ENCODE measurements around the gene LENG8. TPM values are rescaled to one million over a fixed set of nuclear protein-coding genes. Genes with fewer than 3 reads are reported as not detected.

The LENG8 gene
- total and polyA plus RNA-seq, 5 donors, result 66.2 to 87.4 (median 75.4) TPM

GRCh38 chr19:54415901-54416673, 32.9 kb upstream of the LENG8 start:
- no peaks in the 10 kb centered on the region for H3K9me3 ChIP-seq (ENCODE audit: control insufficient read depth, low read length)
- ATAC-seq (no peak), DNase-seq (no peak)
- intact Hi-C loops (cut with DNase I), result no loop called here
- WGBS, result 5% methylated on average over 28 of the region's 28 CpGs
- H3K4me3 ChIP-seq (ENCODE audit: low read length), result peak overlapping the region; percentile 3
- H3K4me1 ChIP-seq (ENCODE audit: control insufficient read depth, insufficient read depth, low read length), result no peaks in the 10 kb centered on the region
- H3K27me3 ChIP-seq (ENCODE audit: control insufficient read depth, insufficient read depth), result no peaks in the 10 kb centered on the region
- no peak overlapping the region for H3K27ac ChIP-seq (ENCODE audit: low read length)

DNA sequence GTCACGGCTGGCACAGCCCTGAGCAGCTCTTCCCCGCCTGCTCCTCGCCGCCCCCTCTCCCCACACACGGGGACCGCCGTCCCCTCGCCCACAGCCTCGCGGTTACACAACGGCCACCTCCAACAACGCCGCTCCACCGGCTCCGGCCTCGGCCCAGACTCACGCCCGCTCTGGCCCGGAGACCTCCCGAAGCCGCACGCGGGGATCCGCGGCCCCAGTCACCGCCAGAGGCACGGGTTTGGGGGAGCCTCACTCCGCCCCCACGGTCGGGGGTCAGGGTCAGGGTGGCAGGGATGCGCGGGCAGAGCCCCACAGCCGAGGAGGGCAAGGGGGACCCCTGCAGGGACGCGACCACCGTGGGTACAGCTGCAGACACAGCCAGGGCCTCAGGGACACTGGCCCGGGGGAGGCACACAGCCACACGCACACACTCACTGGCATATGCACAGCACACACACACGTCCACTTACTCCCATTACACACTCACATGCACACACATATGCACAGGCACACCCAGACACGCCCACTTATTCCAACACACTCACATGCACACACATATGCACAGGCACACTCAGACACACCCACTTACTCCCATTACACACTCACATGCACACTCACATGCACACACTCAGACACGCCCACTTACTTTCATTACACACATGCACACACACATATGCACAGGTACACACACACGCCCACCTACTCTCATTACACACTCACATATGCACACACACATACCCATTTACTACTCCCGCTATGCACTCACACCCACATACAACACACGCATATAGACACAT, 32.1 kb upstream of the LENG8 start:
- intact Hi-C loops (cut with DNase I), result no loop called here
- H3K27ac ChIP-seq (ENCODE audit: low read length), result no peak overlapping the region
- no peaks in the 10 kb centered on the region for H3K4me1 ChIP-seq (ENCODE audit: control insufficient read depth, insufficient read depth, low read length)
- H3K27me3 ChIP-seq (ENCODE audit: control insufficient read depth, insufficient read depth), result no peaks in the 10 kb centered on the region
- no peak for ATAC-seq
- H3K4me3 ChIP-seq (ENCODE audit: low read length), result no peak overlapping the region
- H3K9me3 ChIP-seq (ENCODE audit: control insufficient read depth, low read length), result no peaks in the 10 kb centered on the region
- DNase-seq, result no peak
- 34% methylated on average over 44 of the region's 44 CpGs for WGBS

- Histone ChIP-seq H3K4me1 (ENCODE audit: control insufficient read depth, insufficient read depth, low read length) (no peaks in the 10 kb centered on the region), H3K27ac (ENCODE audit: low read length) (peak overlapping the region; percentile 14), H3K9me3 (ENCODE audit: control insufficient read depth, low read length) (no peaks in the 10 kb centered on the region), H3K27me3 (ENCODE audit: control insufficient read depth, insufficient read depth) (no peaks in the 10 kb centered on the region), H3K4me3 (ENCODE audit: low read length) (no peak overlapping the region)
- ATAC-seq (no peak), DNase-seq (no peak)
- intact Hi-C loops (cut with DNase I), result no loop called here
- WGBS, result 19% methylated on average over 25 of the region's 25 CpGs
Observed at GRCh38 chr19:54418030-54418929, 30.7 kb upstream of the LENG8 start.

DNA sequence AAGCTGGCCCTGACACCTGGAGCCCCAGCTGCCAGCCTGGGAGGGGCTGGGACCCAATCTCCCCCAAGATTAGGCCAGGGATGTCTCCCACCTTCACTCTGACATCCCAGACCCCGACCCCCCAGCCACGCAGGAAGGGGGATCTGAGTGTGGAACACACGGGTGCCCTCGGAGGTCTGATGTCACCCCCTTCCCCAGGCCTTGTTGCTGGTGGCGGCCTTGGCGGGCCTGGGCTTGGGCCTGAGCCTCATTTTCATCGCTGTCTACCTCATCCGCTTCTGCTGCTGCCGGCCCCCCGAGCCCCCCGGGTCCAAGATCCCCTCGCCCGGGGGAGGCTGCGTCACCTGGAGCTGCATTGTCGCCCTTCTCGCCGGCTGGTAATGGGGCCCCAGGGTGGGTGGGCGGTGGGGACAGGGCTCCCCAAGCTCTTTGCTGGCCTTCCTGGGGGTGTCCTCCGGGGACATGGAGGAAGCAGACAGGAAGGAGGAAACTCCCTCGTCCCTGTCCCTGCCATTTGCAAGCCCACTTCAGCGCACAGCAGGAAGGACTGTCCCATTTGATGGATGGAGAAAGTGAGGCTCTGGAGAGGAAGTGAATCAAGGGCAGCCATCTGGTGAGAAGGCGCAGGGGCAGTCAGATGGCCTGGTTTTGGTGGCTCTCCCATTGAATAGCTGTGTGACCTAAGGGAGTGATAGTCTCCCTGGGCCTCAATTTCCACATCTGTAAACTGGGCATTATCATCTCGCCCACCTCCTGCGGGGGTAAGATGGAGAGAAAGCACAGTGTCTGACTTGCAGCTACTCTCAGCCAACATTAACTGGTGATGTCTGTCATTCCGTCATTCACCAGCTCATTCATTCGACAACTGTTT, 29.8 kb upstream of the LENG8 start:
- Histone ChIP-seq H3K27me3 (ENCODE audit: control insufficient read depth, insufficient read depth) (no peaks in the 10 kb centered on the region), H3K27ac (ENCODE audit: low read length) (no peak overlapping the region)
- WGBS, result 75% methylated on average over 26 of the region's 26 CpGs

GRCh38 chr19:54420068-54420382, 29.0 kb upstream of the LENG8 start:
- WGBS, result 19% methylated on average over 10 of the region's 10 CpGs
- DNase-seq (no peak), ATAC-seq (no peak)
- H3K4me1 ChIP-seq (ENCODE audit: control insufficient read depth, insufficient read depth, low read length), result no peaks in the 10 kb centered on the region
- H3K27ac ChIP-seq (ENCODE audit: low read length), result no peak overlapping the region
- no peaks in the 10 kb centered on the region for H3K27me3 ChIP-seq (ENCODE audit: control insufficient read depth, insufficient read depth)
- no peak overlapping the region for H3K4me3 ChIP-seq (ENCODE audit: low read length)
- H3K9me3 ChIP-seq (ENCODE audit: control insufficient read depth, low read length), result no peaks in the 10 kb centered on the region
- intact Hi-C loops (cut with DNase I), result no loop called here

More for the DNA sequence above, 29.8 kb upstream of the LENG8 start:
- intact Hi-C loops (cut with DNase I), result no loop called here
- DNase-seq (peak in 1 of 3 donors; percentile 24), ATAC-seq (no peak)
- Histone ChIP-seq H3K4me1 (ENCODE audit: control insufficient read depth, insufficient read depth, low read length) (no peaks in the 10 kb centered on the region), H3K4me3 (ENCODE audit: low read length) (no peak overlapping the region), H3K9me3 (ENCODE audit: control insufficient read depth, low read length) (no peaks in the 10 kb centered on the region)

DNA sequence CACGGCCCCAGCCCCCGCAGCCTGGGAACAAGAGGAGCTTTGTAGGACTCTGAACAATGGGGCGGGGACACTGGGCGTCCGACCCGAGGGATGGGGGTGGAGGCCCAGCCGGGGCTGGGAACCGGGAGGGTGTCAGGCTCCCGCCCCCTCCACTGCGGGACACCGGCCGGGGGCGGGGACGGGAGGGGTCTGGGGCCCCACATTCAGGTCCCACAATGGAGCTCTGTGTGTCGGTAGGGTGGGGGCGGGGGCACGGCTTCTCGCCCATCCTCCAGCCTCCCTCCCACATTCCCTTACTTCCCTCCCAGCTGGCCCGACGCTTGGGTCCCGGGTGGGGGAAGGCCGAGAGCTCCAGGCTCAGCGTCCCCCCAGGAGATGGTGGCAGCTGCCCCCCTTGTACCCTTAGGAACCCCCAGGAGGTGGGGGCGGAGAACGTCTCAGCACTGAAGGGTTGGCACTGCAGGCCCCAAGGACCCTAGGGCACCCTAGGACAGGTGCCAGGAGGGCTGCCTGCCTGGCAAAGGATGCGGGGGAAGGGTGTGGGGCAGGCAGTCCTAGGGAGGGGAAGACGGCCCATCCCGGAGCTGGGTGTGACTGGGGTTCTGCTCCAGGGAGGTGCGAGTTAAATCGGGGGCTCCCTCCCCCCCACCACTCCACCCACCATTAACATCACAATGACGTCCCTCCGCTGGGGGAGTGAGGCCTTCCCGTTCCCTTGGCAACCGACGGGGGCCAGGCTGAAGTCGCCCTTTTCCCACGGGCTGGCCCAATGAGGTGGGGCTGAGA, 28.4 kb upstream of the LENG8 start:
- Histone ChIP-seq H3K4me3 (ENCODE audit: low read length) (no peak overlapping the region), H3K9me3 (ENCODE audit: control insufficient read depth, low read length) (no peaks in the 10 kb centered on the region), H3K4me1 (ENCODE audit: control insufficient read depth, insufficient read depth, low read length) (no peaks in the 10 kb centered on the region), H3K27me3 (ENCODE audit: control insufficient read depth, insufficient read depth) (no peaks in the 10 kb centered on the region), H3K27ac (ENCODE audit: low read length) (no peak overlapping the region)
- ATAC-seq (peak; percentile 64 to 83), DNase-seq (peak; percentile 76 to 87 (median 79))
- WGBS, result 6% methylated on average over 37 of the region's 37 CpGs
- intact Hi-C loops (cut with DNase I), result no loop called here

- 36% methylated on average over 9 of the region's 9 CpGs for WGBS
- intact Hi-C loops (cut with DNase I), result no loop called here
- Histone ChIP-seq H3K27ac (ENCODE audit: low read length) (no peak overlapping the region), H3K9me3 (ENCODE audit: control insufficient read depth, low read length) (no peaks in the 10 kb centered on the region), H3K4me3 (ENCODE audit: low read length) (no peak overlapping the region), H3K4me1 (ENCODE audit: control insufficient read depth, insufficient read depth, low read length) (no peaks in the 10 kb centered on the region), H3K27me3 (ENCODE audit: control insufficient read depth, insufficient read depth) (no peaks in the 10 kb centered on the region)
- DNase-seq, result peak in 1 of 3 donors; percentile 56
- peak in 1 of 2 donors; percentile 2 for ATAC-seq
Observed at GRCh38 chr19:54421169-54421516, 27.9 kb upstream of the LENG8 start.

- Histone ChIP-seq H3K27me3 (ENCODE audit: control insufficient read depth, insufficient read depth) (no peaks in the 10 kb centered on the region), H3K4me3 (ENCODE audit: low read length) (no peak overlapping the region), H3K27ac (ENCODE audit: low read length) (peak overlapping the region; percentile 20), H3K4me1 (ENCODE audit: control insufficient read depth, insufficient read depth, low read length) (no peaks in the 10 kb centered on the region), H3K9me3 (ENCODE audit: control insufficient read depth, low read length) (no peaks in the 10 kb centered on the region)
- peak in 1 of 3 donors; percentile 7 for DNase-seq
- no peak for ATAC-seq
- intact Hi-C loops (cut with DNase I), result no loop called here
- WGBS, result 79% methylated on average over 7 of the region's 7 CpGs
Observed at GRCh38 chr19:54421521-54421920, 27.5 kb upstream of the LENG8 start.

DNA sequence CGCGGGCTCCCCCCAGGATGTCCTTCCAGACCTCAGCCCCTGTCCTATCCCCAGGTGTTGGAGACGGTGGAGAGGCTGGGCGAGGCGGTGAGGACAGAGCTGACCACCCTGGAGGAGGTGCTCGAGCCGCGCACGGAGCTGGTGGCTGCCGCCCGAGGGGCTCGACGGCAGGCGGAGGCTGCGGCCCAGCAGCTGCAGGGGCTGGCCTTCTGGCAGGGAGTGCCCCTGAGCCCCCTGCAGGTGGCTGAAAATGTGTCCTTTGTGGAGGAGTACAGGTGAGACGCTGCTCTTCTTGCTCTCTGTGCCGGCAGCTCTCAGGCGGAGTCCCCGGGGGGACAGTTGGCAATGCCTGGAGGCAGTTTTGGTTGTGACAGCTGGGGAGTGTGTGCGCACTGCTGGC, 26.9 kb upstream of the LENG8 start:
- no peaks in the 10 kb centered on the region for H3K9me3 ChIP-seq (ENCODE audit: control insufficient read depth, low read length)
- H3K4me3 ChIP-seq (ENCODE audit: low read length), result no peak overlapping the region
- DNase-seq, result peak in 1 of 3 donors; percentile 33
- H3K4me1 ChIP-seq (ENCODE audit: control insufficient read depth, insufficient read depth, low read length), result no peaks in the 10 kb centered on the region
- no peak overlapping the region for H3K27ac ChIP-seq (ENCODE audit: low read length)
- WGBS, result 69% methylated on average over 20 of the region's 20 CpGs
- no peaks in the 10 kb centered on the region for H3K27me3 ChIP-seq (ENCODE audit: control insufficient read depth, insufficient read depth)
- intact Hi-C loops (cut with DNase I), result no loop called here
- no peak for ATAC-seq

GRCh38 chr19:54424201-54424600, 24.8 kb upstream of the LENG8 start:
- H3K9me3 ChIP-seq (ENCODE audit: control insufficient read depth, low read length), result no peaks in the 10 kb centered on the region
- WGBS, result 89% methylated on average over 14 of the region's 14 CpGs
- H3K27ac ChIP-seq (ENCODE audit: low read length), result no peak overlapping the region
- ATAC-seq (no peak), DNase-seq (peak in 1 of 3 donors; percentile 32)
- H3K4me1 ChIP-seq (ENCODE audit: control insufficient read depth, insufficient read depth, low read length), result no peaks in the 10 kb centered on the region
- H3K4me3 ChIP-seq (ENCODE audit: low read length), result no peak overlapping the region
- intact Hi-C loops (cut with DNase I), result no loop called here
- no peaks in the 10 kb centered on the region for H3K27me3 ChIP-seq (ENCODE audit: control insufficient read depth, insufficient read depth)

All from right cardiac atrium (tissue), 5 donors.